Fibroblast of lung (primary cell): ENCODE results near the gene PCMTD2.

Experiments used
- EZH2 ChIP-seq: IDR thresholded peaks from 2 replicates; pipeline ENCODE4 v1.5.1; 2012; ENCODE audit warnings: low read length, control low read depth, mild to moderate bottlenecking; ENCODE audit errors: missing control alignments
- TF ChIP-seq, protein P1 (sequence below), 2 donors: IDR thresholded peaks in 1 of 2; conservative IDR thresholded peaks in 1 of 2; 1 replicate in 1 of 2; 2 replicates in 1 of 2; pipeline ENCODE4 v1.5.1; 2011 to 2012; ENCODE audit warnings: low read length in 2 of 2, control low read depth in 1 of 2, inconsistent platforms in 1 of 2, low read depth in 1 of 2, mild to moderate bottlenecking in 1 of 2

DNA sequence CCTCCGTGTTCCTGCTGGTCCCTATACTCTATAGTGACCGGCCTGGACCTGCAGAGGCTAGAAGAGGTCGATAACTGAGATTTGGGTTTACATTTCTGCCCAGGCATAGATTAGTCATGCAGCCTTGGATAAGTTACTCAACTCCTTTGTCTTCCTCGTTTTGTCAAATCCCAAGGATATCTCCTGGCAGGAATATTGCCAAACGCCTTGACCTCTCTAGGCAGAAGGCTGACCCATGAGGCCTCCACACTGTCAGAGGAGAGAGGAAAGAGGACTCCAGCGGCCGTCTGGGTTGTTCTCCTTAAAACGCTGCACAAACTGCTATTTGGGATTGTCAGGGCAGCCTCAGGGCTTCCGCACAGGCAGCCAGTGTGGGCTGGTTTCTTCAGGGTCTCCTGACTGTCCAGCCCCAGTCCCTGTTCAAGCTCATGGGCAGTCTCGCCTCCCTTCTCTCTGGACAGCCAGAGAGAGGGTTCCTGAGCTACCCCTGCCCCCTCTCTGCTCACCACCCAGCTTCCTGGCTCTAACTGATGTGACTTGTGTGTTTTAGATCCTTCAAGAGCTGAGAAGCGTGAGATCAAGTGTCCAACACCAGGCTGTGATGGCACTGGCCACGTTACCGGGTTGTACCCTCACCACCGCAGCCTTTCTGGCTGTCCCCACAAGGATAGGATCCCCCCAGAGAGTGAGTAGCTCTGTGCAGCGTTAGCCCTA, 44.7 kb upstream of the PCMTD2 start:
- TF ChIP-seq, protein P1, sequence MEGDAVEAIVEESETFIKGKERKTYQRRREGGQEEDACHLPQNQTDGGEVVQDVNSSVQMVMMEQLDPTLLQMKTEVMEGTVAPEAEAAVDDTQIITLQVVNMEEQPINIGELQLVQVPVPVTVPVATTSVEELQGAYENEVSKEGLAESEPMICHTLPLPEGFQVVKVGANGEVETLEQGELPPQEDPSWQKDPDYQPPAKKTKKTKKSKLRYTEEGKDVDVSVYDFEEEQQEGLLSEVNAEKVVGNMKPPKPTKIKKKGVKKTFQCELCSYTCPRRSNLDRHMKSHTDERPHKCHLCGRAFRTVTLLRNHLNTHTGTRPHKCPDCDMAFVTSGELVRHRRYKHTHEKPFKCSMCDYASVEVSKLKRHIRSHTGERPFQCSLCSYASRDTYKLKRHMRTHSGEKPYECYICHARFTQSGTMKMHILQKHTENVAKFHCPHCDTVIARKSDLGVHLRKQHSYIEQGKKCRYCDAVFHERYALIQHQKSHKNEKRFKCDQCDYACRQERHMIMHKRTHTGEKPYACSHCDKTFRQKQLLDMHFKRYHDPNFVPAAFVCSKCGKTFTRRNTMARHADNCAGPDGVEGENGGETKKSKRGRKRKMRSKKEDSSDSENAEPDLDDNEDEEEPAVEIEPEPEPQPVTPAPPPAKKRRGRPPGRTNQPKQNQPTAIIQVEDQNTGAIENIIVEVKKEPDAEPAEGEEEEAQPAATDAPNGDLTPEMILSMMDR (conservative IDR thresholded peaks at IDR 0.05 in 1 of 2, IDR thresholded peaks at IDR 0.05 in 1 of 2; ENCODE audit: low read depth in 1 of 2, low read length in 2 of 2), result no peak
- TF ChIP-seq EZH2, result no peak
